Keratinocyte (primary cell): ENCODE measurements around the gene KCNJ14. TPM values are rescaled to one million over a fixed set of nuclear protein-coding genes. Genes with fewer than 3 reads are reported as not detected.

ENCODE experiments used
- DNase-seq: peaks from one replicate; pipeline ENCODE4 v3.0.0-alpha.2; 2011; ENCODE audit warnings: low read depth, missing footprints, low spot score
- FAIRE-seq: peaks from 2 replicates; lab custom pipeline; 2011; peaks lifted over from hg19 to GRCh38; lab: Jason Lieb, UNC
- H2AFZ ChIP-seq: 2 replicates; pipeline ENCODE4 v1.6.0; 2012; ENCODE audit warnings: low read length, control low read depth, inconsistent platforms; ENCODE audit not compliant: control insufficient read depth
- H3K27ac ChIP-seq: 2 replicates; pipeline ENCODE4 v1.5.1; 2011; ENCODE audit warnings: low read length; ENCODE audit not compliant: control insufficient read depth, insufficient read depth
- H3K27me3 ChIP-seq: 3 replicates; pipeline ENCODE4 v1.6.0; 2011; ENCODE audit warnings: low read length; ENCODE audit not compliant: control insufficient read depth, insufficient read depth; ENCODE audit errors: extremely low read depth
- H3K36me3 ChIP-seq, 2 experiments: 2 replicates in 1 of 2; 3 replicates in 1 of 2; pipeline ENCODE4 v1.5.1; 2011; ENCODE audit warnings: low read length in 2 of 2, mild to moderate bottlenecking in 1 of 2; ENCODE audit not compliant: control insufficient read depth in 2 of 2, insufficient read depth in 2 of 2; ENCODE audit errors: extremely low read depth in 1 of 2
- H3K4me1 ChIP-seq: 3 replicates; pipeline ENCODE4 v1.5.1; 2011; ENCODE audit warnings: low read length; ENCODE audit not compliant: control insufficient read depth, insufficient read depth; ENCODE audit errors: extremely low read depth
- H3K4me2 ChIP-seq: 3 replicates; pipeline ENCODE4 v1.6.0; 2011; ENCODE audit warnings: low read depth, low read length; ENCODE audit not compliant: control insufficient read depth, insufficient read depth; ENCODE audit errors: extremely low read depth
- H3K4me3 ChIP-seq, 3 experiments: fragments of 200-600 bp in 1 of 3; sonication (generic) in 1 of 3; 2 replicates in 2 of 3; 3 replicates in 1 of 3; pipeline ENCODE4 v1.5.1; 2011 to 2016; ENCODE audit warnings: low read length in 3 of 3, mild to moderate bottlenecking in 3 of 3, control low read depth in 2 of 3, inconsistent platforms in 1 of 3, low read depth in 1 of 3, mixed read lengths in 1 of 3, mixed run types in 1 of 3, moderate library complexity in 1 of 3; ENCODE audit not compliant: control insufficient read depth in 2 of 3, insufficient read depth in 2 of 3; ENCODE audit errors: extremely low read depth in 1 of 3
- H3K79me2 ChIP-seq: 2 replicates; pipeline ENCODE4 v1.6.0; 2012; ENCODE audit warnings: low read length; ENCODE audit not compliant: control insufficient read depth, insufficient read depth
- H3K9ac ChIP-seq: 3 replicates; pipeline ENCODE4 v1.6.0; 2011; ENCODE audit warnings: low read length; ENCODE audit not compliant: control insufficient read depth, insufficient read depth; ENCODE audit errors: extremely low read depth
- H3K9me1 ChIP-seq: 3 replicates; pipeline ENCODE4 v1.6.0; 2011; ENCODE audit warnings: low read length; ENCODE audit not compliant: control insufficient read depth, insufficient read depth; ENCODE audit errors: extremely low read depth
- H3K9me3 ChIP-seq: 2 replicates; pipeline ENCODE4 v1.5.1; 2012; ENCODE audit warnings: low read depth, low read length; ENCODE audit not compliant: control insufficient read depth
- H4K20me1 ChIP-seq: 3 replicates; pipeline ENCODE4 v1.6.0; 2011; ENCODE audit warnings: low read length; ENCODE audit not compliant: control insufficient read depth, insufficient read depth; ENCODE audit errors: extremely low read depth
- CTCF ChIP-seq, 3 experiments: IDR thresholded peaks in 1 of 3; conservative IDR thresholded peaks in 1 of 3; optimal IDR thresholded peaks in 1 of 3; 2 replicates in 2 of 3; 3 replicates in 1 of 3; pipeline versions ENCODE3 to v1.5.1; 2011; ENCODE audit warnings: low read length in 3 of 3, mild to moderate bottlenecking in 3 of 3, moderate library complexity in 2 of 3, control low read depth in 1 of 3, inconsistent platforms in 1 of 3; ENCODE audit not compliant: insufficient read depth in 2 of 3; ENCODE audit errors: extremely low read depth in 1 of 3
- EZH2 ChIP-seq: IDR thresholded peaks from one replicate; pipeline ENCODE4 v1.6.1; 2012; ENCODE audit warnings: inconsistent platforms, mild to moderate bottlenecking, low read length, moderate library complexity
- dilution Hi-C: fragments of 300-500 bp; cut with MboI; formaldehyde crosslinking; loops from one replicate; pipeline ENCODE4 v1.7.0; 2020; ENCODE audit warnings: low sequenced_read_pairs; ENCODE audit not compliant: extremely low pct_ligation_motif_present
- polyA plus RNA-seq, 5 experiments: library from polyadenylated mRNA; depleted of rRNA in 3 of 5; stranded (reverse) in 3 of 5; stranded (forward) in 1 of 5; unstranded in 1 of 5; fragments of >200 nt; gene quantifications; 1 replicate in 1 of 5; 2 replicates in 3 of 5; 3 replicates in 1 of 5; pipeline versions ENCODE4 v1.2.1 to v1.2.3, GENCODE V29; 2011 to 2012; ENCODE audit warnings: missing spikeins in 2 of 5, low read depth in 1 of 5, low replicate concordance in 1 of 5

KCNJ14 gene
- polyA plus RNA-seq, 1 donor (not counting 4 experiments of a cell fraction or from before 2014, with no cell fraction given): 0.39 TPM

GRCh38 chr19:48436586-48436985 lies 18.8 kb upstream of the KCNJ14 start:
- Histone ChIP-seq H3K79me2 (no peaks in the 10 kb centered on the region), H3K36me3 (no peaks in the 10 kb centered on the region), H3K4me1 (no peaks in the 10 kb centered on the region), H3K27me3 (peaks cover 2% of the 10 kb centered on the region), H4K20me1 (no peaks in the 10 kb centered on the region), H3K9me1 (no peaks in the 10 kb centered on the region), H3K4me2 (no peak overlapping the region), H3K27ac (no peak overlapping the region), H2AFZ (no peak overlapping the region), H3K4me3 (no peak overlapping the region), H3K9me3 (no peaks in the 10 kb centered on the region), H3K9ac (no peak overlapping the region)
- dilution Hi-C loops: no loop called here
- DNase-seq: no peak
- no peak for TF ChIP-seq EZH2
- TF ChIP-seq CTCF (optimal IDR thresholded peaks at IDR 0.05 in 1 of 3, IDR thresholded peaks at IDR 0.05 in 1 of 3, conservative IDR thresholded peaks at IDR 0.05 in 1 of 3; ENCODE audit: extremely low read depth in 1 of 3, insufficient read depth in 2 of 3, low read length in 3 of 3): no peak
- FAIRE-seq: no peak

- peaks cover 7% of the 10 kb centered on the region for H3K79me2 ChIP-seq
- dilution Hi-C loops: no loop called here
- H2AFZ ChIP-seq: no peak overlapping the region
- no peaks in the 10 kb centered on the region for H3K36me3 ChIP-seq
- TF ChIP-seq EZH2: no peak
- no peak for TF ChIP-seq CTCF (optimal IDR thresholded peaks at IDR 0.05 in 1 of 3, IDR thresholded peaks at IDR 0.05 in 1 of 3, conservative IDR thresholded peaks at IDR 0.05 in 1 of 3; ENCODE audit: extremely low read depth in 1 of 3, insufficient read depth in 2 of 3, low read length in 3 of 3)
- H3K9ac ChIP-seq: no peak overlapping the region
- H3K9me3 ChIP-seq: no peaks in the 10 kb centered on the region
- FAIRE-seq: no peak
- H3K9me1 ChIP-seq: no peaks in the 10 kb centered on the region
- H4K20me1 ChIP-seq: no peaks in the 10 kb centered on the region
- no peak for DNase-seq
- no peak overlapping the region for H3K27ac ChIP-seq
- H3K4me2 ChIP-seq: no peak overlapping the region
- peaks cover 25% of the 10 kb centered on the region for H3K27me3 ChIP-seq
- no peak overlapping the region for H3K4me3 ChIP-seq
- peaks cover 17% of the 10 kb centered on the region for H3K4me1 ChIP-seq
These were observed 13.9 kb upstream of the KCNJ14 start for GRCh38 chr19:48441360-48442050.
